Erythroblast (primary cell): ENCODE measurements around the gene CLIC1.

Experiments
- GATA1 ChIP-seq: IDR thresholded peaks from 2 replicates; pipeline ENCODE4 v1.6.1; 2011; ENCODE audit warnings: low read depth, mild to moderate bottlenecking, control low read depth, low read length, moderate library complexity
- POLR2A ChIP-seq: IDR thresholded peaks from 2 replicates; pipeline ENCODE4 v1.6.1; 2011; ENCODE audit warnings: mild to moderate bottlenecking, low read length

DNA sequence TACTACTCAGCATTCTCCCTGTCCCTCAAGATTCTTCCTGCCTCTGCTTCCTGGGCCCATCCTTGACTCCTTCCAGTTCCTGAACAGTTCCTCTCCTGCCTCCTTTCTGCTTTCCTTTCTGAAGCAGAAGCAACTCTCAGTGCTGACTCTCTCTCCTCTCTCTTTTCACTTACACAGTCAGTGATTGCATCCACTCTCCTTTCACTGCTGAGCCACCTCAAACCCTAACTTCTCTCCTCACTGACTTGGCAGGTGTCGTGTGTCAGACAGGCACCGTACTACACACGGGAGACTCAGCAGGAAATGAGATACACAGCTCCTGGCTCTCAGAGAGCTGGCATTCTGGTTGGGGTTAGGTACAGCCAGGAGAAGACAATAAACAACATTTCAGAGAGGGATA lies 38.8 kb downstream of the CLIC1 start:
- TF ChIP-seq POLR2A (no peak), GATA1 (no peak)
